K562 (cell line): ENCODE data around the gene PSMC4. TPM values are rescaled to one million over a fixed set of nuclear protein-coding genes. Genes with fewer than 3 reads are reported as not detected.

ENCODE experiments used
- CBX3 ChIP-seq, 2 experiments: IDR thresholded peaks; 1 replicate in 1 of 2; 2 replicates in 1 of 2; pipeline ENCODE4 v1.6.1; 2012; ENCODE audit warnings: inconsistent platforms in 2 of 2, low read length in 2 of 2, borderline replicate concordance in 1 of 2, control low read depth in 1 of 2
- ELF1 ChIP-seq: fragments of 200-800 bp; sonication (Bioruptor generic); IDR thresholded peaks from 2 replicates; pipeline ENCODE4 v1.6.1; 2016; ENCODE audit warnings: missing genetic modification characterization, missing compliant biosample characterization
- FOXJ2 ChIP-seq: fragments of 200-800 bp; sonication (Bioruptor generic); IDR thresholded peaks from 2 replicates; pipeline ENCODE4 v1.6.1; 2016; ENCODE audit warnings: missing genetic modification characterization, missing compliant biosample characterization
- GABPB2 ChIP-seq: fragments of 250-450 bp; sonication (Bioruptor Pico); conservative IDR thresholded peaks from 2 replicates; pipeline ENCODE4 v1.5.1; 2021; ENCODE audit warnings: mild to moderate bottlenecking
- SOX6 ChIP-seq: fragments of 450-650 bp; IDR thresholded peaks from 2 replicates; pipeline ENCODE4 v1.6.1; 2014; ENCODE audit warnings: mild to moderate bottlenecking
- TRIM28 ChIP-seq: fragments of 450-650 bp; IDR thresholded peaks from 2 replicates; pipeline ENCODE4 v1.6.1; 2017
- polyA plus RNA-seq, 8 experiments: library from polyadenylated mRNA; depleted of rRNA in 4 of 8; stranded (reverse) in 5 of 8; unstranded in 3 of 8; fragments of >200 nt; fragmentation: Nextera tagmentation in 2 of 8; fragmentation: Illumina TruSeq in 1 of 8; extraction: Ambion mirVana in 2 of 8; extraction: Trizol in 1 of 8; gene quantifications; 2 replicates each; pipeline versions ENCODE4 v1.2.1 to v1.2.3, GENCODE V29; 2011 to 2014; ENCODE audit warnings: inconsistent platforms in 1 of 8, missing spikeins in 1 of 8
- total RNA-seq, 7 experiments: library from RNA; depleted of rRNA in 6 of 7; stranded (reverse); fragments of >200 nt in 6 of 7; fragmentation: Illumina TruSeq in 2 of 7; extraction: Trizol in 2 of 7; gene quantifications; 2 replicates each; pipeline versions ENCODE4 v1.2.1 to v1.2.3, GENCODE V29; 2011 to 2021; ENCODE audit warnings: low replicate concordance in 1 of 7
- TF ChIP-seq, protein P1 (sequence below): fragments of 450-650 bp; IDR thresholded peaks from 2 replicates; pipeline ENCODE4 v1.6.1; 2016; ENCODE audit warnings: mild to moderate bottlenecking, moderate library complexity

Gene PSMC4
- total and polyA plus RNA-seq, 9 of the 15 experiments (the other 6 are each of a cell fraction or from before 2014, with no cell fraction given) = 45.9 to 475 (median 142) TPM

DNA sequence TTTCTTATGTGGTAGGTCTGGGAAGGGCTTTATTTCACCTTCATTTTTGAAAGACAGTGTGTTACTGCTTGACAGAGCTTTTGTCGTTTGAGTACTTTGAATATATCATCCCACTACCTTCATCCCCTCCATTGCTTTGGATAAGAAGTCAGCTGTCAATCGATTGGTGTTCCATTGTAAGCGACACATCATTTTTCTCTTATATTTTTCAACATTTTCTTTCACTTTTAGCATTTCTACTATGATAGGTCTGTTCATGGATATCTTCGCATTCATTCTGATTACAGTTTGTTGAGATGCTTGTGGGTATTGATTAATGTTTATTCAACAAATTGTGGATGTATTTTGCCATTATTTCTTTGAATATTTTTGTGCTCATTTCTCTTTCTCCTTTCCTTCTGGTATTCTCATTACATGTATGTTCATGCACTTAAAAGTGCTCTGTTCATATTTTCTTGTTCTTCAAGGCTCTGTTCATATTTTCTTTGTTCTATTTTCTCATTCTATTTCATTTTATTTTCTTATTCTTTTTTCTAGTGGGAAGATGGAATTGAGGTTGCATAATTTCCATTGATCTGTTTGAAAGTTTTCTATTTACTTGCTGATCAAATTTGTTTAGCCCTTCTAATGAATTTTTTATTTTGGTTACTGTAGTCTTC, 55.1 kb downstream of the PSMC4 start (continued):
- TF ChIP-seq, protein P1, sequence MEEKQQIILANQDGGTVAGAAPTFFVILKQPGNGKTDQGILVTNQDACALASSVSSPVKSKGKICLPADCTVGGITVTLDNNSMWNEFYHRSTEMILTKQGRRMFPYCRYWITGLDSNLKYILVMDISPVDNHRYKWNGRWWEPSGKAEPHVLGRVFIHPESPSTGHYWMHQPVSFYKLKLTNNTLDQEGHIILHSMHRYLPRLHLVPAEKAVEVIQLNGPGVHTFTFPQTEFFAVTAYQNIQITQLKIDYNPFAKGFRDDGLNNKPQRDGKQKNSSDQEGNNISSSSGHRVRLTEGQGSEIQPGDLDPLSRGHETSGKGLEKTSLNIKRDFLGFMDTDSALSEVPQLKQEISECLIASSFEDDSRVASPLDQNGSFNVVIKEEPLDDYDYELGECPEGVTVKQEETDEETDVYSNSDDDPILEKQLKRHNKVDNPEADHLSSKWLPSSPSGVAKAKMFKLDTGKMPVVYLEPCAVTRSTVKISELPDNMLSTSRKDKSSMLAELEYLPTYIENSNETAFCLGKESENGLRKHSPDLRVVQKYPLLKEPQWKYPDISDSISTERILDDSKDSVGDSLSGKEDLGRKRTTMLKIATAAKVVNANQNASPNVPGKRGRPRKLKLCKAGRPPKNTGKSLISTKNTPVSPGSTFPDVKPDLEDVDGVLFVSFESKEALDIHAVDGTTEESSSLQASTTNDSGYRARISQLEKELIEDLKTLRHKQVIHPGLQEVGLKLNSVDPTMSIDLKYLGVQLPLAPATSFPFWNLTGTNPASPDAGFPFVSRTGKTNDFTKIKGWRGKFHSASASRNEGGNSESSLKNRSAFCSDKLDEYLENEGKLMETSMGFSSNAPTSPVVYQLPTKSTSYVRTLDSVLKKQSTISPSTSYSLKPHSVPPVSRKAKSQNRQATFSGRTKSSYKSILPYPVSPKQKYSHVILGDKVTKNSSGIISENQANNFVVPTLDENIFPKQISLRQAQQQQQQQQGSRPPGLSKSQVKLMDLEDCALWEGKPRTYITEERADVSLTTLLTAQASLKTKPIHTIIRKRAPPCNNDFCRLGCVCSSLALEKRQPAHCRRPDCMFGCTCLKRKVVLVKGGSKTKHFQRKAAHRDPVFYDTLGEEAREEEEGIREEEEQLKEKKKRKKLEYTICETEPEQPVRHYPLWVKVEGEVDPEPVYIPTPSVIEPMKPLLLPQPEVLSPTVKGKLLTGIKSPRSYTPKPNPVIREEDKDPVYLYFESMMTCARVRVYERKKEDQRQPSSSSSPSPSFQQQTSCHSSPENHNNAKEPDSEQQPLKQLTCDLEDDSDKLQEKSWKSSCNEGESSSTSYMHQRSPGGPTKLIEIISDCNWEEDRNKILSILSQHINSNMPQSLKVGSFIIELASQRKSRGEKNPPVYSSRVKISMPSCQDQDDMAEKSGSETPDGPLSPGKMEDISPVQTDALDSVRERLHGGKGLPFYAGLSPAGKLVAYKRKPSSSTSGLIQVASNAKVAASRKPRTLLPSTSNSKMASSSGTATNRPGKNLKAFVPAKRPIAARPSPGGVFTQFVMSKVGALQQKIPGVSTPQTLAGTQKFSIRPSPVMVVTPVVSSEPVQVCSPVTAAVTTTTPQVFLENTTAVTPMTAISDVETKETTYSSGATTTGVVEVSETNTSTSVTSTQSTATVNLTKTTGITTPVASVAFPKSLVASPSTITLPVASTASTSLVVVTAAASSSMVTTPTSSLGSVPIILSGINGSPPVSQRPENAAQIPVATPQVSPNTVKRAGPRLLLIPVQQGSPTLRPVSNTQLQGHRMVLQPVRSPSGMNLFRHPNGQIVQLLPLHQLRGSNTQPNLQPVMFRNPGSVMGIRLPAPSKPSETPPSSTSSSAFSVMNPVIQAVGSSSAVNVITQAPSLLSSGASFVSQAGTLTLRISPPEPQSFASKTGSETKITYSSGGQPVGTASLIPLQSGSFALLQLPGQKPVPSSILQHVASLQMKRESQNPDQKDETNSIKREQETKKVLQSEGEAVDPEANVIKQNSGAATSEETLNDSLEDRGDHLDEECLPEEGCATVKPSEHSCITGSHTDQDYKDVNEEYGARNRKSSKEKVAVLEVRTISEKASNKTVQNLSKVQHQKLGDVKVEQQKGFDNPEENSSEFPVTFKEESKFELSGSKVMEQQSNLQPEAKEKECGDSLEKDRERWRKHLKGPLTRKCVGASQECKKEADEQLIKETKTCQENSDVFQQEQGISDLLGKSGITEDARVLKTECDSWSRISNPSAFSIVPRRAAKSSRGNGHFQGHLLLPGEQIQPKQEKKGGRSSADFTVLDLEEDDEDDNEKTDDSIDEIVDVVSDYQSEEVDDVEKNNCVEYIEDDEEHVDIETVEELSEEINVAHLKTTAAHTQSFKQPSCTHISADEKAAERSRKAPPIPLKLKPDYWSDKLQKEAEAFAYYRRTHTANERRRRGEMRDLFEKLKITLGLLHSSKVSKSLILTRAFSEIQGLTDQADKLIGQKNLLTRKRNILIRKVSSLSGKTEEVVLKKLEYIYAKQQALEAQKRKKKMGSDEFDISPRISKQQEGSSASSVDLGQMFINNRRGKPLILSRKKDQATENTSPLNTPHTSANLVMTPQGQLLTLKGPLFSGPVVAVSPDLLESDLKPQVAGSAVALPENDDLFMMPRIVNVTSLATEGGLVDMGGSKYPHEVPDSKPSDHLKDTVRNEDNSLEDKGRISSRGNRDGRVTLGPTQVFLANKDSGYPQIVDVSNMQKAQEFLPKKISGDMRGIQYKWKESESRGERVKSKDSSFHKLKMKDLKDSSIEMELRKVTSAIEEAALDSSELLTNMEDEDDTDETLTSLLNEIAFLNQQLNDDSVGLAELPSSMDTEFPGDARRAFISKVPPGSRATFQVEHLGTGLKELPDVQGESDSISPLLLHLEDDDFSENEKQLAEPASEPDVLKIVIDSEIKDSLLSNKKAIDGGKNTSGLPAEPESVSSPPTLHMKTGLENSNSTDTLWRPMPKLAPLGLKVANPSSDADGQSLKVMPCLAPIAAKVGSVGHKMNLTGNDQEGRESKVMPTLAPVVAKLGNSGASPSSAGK = peak; percentile 12; the same call in 1 of the 2 replicates
- TF ChIP-seq GABPB2 (CRISPR knock-in tag) = no peak
- peak; percentile 89 for TF ChIP-seq TRIM28
- no peak for TF ChIP-seq ELF1
- no peak for TF ChIP-seq FOXJ2 (tag)
- TF ChIP-seq CBX3 (IDR thresholded peaks at IDR 0.05; ENCODE audit: borderline replicate concordance in 1 of 2, low read length in 2 of 2) = peak in 1 of 2 experiments; percentile 98; a peak in 2 of 3 replicates
- peak; percentile 24; the same call in 1 of the 2 replicates for TF ChIP-seq SOX6
